ENCODE data around the gene NHERF2. TPM values are rescaled to one million over a fixed set of nuclear protein-coding genes. Genes with fewer than 3 reads are reported as not detected.

The NHERF2 gene
- polyA plus RNA-seq, 2 donors, result 26.3 to 36.1 TPM

- Histone ChIP-seq H3K27me3 (ENCODE audit: control insufficient read depth in 1 of 2, insufficient read depth in 2 of 2, low read length in 2 of 2) (no peaks in the 10 kb centered on the region), H3K4me1 (ENCODE audit: control insufficient read depth in 2 of 2, insufficient read depth in 2 of 2, low read length in 1 of 2) (no peaks in the 10 kb centered on the region), H3K36me3 (ENCODE audit: control insufficient read depth in 2 of 2, insufficient read depth in 2 of 2, low read length in 1 of 2) (peaks cover 10 to 45% of the 10 kb centered on the region in 2 donors), H3K4me3 (ENCODE audit: low read depth in 1 of 2, low read length in 2 of 2) (no peak overlapping the region), H3K27ac (ENCODE audit: low read depth in 2 of 2, low read length in 1 of 2) (no peak overlapping the region), H3K9me3 (ENCODE audit: control insufficient read depth in 2 of 2, insufficient read depth in 1 of 2, low read depth in 1 of 2, low read length in 1 of 2) (no peaks in the 10 kb centered on the region)
- 69 to 89% methylated on average over 29 of the region's 29 CpGs for WGBS, 2 donors
Observed at GRCh38 chr16:2054543-2055245, 28.0 kb downstream of the NHERF2 start.

DNA sequence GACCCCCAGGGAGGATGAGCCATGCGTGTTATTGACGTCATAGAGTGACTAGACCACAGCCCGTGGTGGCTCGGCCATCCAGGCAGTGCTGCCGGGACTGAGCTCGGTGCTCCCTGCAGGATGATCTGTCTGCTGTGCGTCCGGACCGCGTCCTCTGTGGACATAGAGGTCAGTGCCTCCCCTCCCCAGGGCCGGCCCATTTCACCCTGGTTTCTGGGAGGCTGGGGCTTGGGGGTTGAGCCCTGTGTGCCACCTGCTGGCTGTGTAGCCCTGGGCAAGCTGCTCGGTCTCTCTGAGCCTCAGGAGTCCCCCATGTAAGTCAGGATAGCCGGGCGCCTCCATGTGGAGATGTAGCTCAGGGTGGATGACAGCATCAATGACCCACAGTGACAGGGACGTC lies 29.4 kb downstream of the NHERF2 start:
- peaks cover 10 to 50% of the 10 kb centered on the region in 2 donors for H3K36me3 ChIP-seq (ENCODE audit: control insufficient read depth in 2 of 2, insufficient read depth in 2 of 2, low read length in 1 of 2)
- H3K27me3 ChIP-seq (ENCODE audit: control insufficient read depth in 1 of 2, insufficient read depth in 2 of 2, low read length in 2 of 2), result no peaks in the 10 kb centered on the region
- WGBS, 2 donors, result 76 to 82% methylated on average over 15 of the region's 15 CpGs
- no peaks in the 10 kb centered on the region for H3K9me3 ChIP-seq (ENCODE audit: control insufficient read depth in 2 of 2, insufficient read depth in 1 of 2, low read depth in 1 of 2, low read length in 1 of 2)
- no peaks in the 10 kb centered on the region for H3K4me1 ChIP-seq (ENCODE audit: control insufficient read depth in 2 of 2, insufficient read depth in 2 of 2, low read length in 1 of 2)
- no peak overlapping the region for H3K4me3 ChIP-seq (ENCODE audit: low read depth in 1 of 2, low read length in 2 of 2)
- H3K27ac ChIP-seq (ENCODE audit: low read depth in 2 of 2, low read length in 1 of 2), result no peak overlapping the region

GRCh38 chr16:2056681-2057407 lies 30.1 kb downstream of the NHERF2 start:
- no peaks in the 10 kb centered on the region for H3K9me3 ChIP-seq (ENCODE audit: control insufficient read depth in 2 of 2, insufficient read depth in 1 of 2, low read depth in 1 of 2, low read length in 1 of 2)
- 88 to 89% methylated on average over 19 of the region's 19 CpGs for WGBS, 2 donors
- H3K36me3 ChIP-seq (ENCODE audit: control insufficient read depth in 2 of 2, insufficient read depth in 2 of 2, low read length in 1 of 2), result peaks cover 10 to 53% of the 10 kb centered on the region in 2 donors
- H3K27me3 ChIP-seq (ENCODE audit: control insufficient read depth in 1 of 2, insufficient read depth in 2 of 2, low read length in 2 of 2), result no peaks in the 10 kb centered on the region
- no peaks in the 10 kb centered on the region for H3K4me1 ChIP-seq (ENCODE audit: control insufficient read depth in 2 of 2, insufficient read depth in 2 of 2, low read length in 1 of 2)
- H3K4me3 ChIP-seq (ENCODE audit: low read depth in 1 of 2, low read length in 2 of 2), result no peak overlapping the region
- no peak overlapping the region for H3K27ac ChIP-seq (ENCODE audit: low read depth in 2 of 2, low read length in 1 of 2)

DNA sequence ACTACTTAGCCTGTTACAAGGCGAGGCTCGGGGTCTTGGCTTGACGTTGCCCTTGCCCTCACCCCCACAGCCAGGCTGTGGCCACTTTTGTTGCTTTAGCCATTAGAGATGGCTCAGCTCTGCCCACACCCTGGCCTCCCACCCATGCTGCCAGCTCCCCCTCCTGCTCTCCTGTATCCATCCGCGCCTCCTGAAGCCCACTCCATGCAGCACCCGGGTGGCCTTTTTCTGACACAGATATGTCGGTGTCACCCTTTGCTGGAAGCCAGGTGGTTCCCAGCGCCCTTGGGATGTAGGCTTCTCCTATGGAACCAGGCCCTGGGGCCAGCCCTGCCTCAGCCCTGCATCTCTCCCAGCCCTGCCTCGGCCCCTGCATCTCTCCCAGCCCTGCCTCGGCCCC lies 30.7 kb downstream of the NHERF2 start:
- no peak overlapping the region for H3K4me3 ChIP-seq (ENCODE audit: low read depth in 1 of 2, low read length in 2 of 2)
- no peaks in the 10 kb centered on the region for H3K4me1 ChIP-seq (ENCODE audit: control insufficient read depth in 2 of 2, insufficient read depth in 2 of 2, low read length in 1 of 2)
- H3K36me3 ChIP-seq (ENCODE audit: control insufficient read depth in 2 of 2, insufficient read depth in 2 of 2, low read length in 1 of 2), result peaks cover 12 to 53% of the 10 kb centered on the region in 2 donors
- H3K27ac ChIP-seq (ENCODE audit: low read depth in 2 of 2, low read length in 1 of 2), result no peak overlapping the region
- H3K27me3 ChIP-seq (ENCODE audit: control insufficient read depth in 1 of 2, insufficient read depth in 2 of 2, low read length in 2 of 2), result no peaks in the 10 kb centered on the region
- 90 to 96% methylated on average over 9 to 10 of the region's 10 CpGs for WGBS, 2 donors
- no peaks in the 10 kb centered on the region for H3K9me3 ChIP-seq (ENCODE audit: control insufficient read depth in 2 of 2, insufficient read depth in 1 of 2, low read depth in 1 of 2, low read length in 1 of 2)

DNA sequence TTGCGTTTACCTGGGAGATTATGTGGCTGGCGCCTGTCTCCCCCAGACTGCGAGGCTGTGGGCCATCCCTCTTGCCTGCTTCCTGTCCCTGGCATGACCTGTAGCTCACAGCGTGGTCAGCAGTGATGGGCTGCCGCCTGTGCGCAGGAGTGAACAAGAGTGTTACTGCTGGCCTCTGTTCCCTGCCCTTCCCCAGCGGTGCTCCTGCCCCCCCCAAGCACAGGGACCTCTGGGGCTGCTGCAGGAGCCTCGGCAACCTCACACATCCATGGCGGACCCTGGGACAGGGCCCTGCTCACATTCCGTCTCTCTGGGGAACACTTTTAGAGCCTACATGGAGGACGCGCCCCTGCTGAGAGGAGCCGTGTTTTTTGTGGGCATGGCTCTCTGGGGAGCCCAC lies 31.7 kb downstream of the NHERF2 start:
- H3K36me3 ChIP-seq (ENCODE audit: control insufficient read depth in 2 of 2, insufficient read depth in 2 of 2, low read length in 1 of 2), result peaks cover 17 to 53% of the 10 kb centered on the region in 2 donors
- no peaks in the 10 kb centered on the region for H3K9me3 ChIP-seq (ENCODE audit: control insufficient read depth in 2 of 2, insufficient read depth in 1 of 2, low read depth in 1 of 2, low read length in 1 of 2)
- no peaks in the 10 kb centered on the region for H3K27me3 ChIP-seq (ENCODE audit: control insufficient read depth in 1 of 2, insufficient read depth in 2 of 2, low read length in 2 of 2)
- no peak overlapping the region for H3K27ac ChIP-seq (ENCODE audit: low read depth in 2 of 2, low read length in 1 of 2)
- H3K4me3 ChIP-seq (ENCODE audit: low read depth in 1 of 2, low read length in 2 of 2), result no peak overlapping the region
- H3K4me1 ChIP-seq (ENCODE audit: control insufficient read depth in 2 of 2, insufficient read depth in 2 of 2, low read length in 1 of 2), result no peaks in the 10 kb centered on the region
- WGBS, 2 donors, result 87 to 88% methylated on average over 13 of the region's 13 CpGs

DNA sequence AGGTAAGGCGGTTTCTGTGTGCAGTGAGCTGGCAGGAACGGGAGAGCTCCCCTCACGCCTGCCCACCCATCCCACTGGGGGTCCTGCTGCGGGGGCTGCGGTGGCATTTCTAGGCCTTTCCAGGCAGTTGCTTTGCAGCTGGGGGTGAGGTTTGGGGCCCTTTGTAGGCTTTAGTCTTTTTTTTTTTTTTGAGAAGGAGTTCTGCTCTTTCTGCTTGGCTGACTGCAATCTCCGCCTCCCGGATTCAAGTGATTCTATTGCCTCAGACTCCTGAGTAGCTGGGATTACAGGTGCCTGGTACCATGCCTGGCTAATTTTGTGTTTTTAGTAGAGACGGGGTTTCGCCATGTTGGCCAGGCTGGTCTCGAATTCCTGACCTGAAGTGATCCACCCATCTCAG lies 32.2 kb downstream of the NHERF2 start:
- H3K27ac ChIP-seq (ENCODE audit: low read depth in 2 of 2, low read length in 1 of 2), result no peak overlapping the region
- H3K27me3 ChIP-seq (ENCODE audit: control insufficient read depth in 1 of 2, insufficient read depth in 2 of 2, low read length in 2 of 2), result no peaks in the 10 kb centered on the region
- 95% methylated on average over 10 of the region's 10 CpGs for WGBS, 2 donors
- no peak overlapping the region for H3K4me3 ChIP-seq (ENCODE audit: low read depth in 1 of 2, low read length in 2 of 2)
- no peaks in the 10 kb centered on the region for H3K4me1 ChIP-seq (ENCODE audit: control insufficient read depth in 2 of 2, insufficient read depth in 2 of 2, low read length in 1 of 2)
- H3K9me3 ChIP-seq (ENCODE audit: control insufficient read depth in 2 of 2, insufficient read depth in 1 of 2, low read depth in 1 of 2, low read length in 1 of 2), result no peaks in the 10 kb centered on the region
- H3K36me3 ChIP-seq (ENCODE audit: control insufficient read depth in 2 of 2, insufficient read depth in 2 of 2, low read length in 1 of 2), result peaks cover 14 to 53% of the 10 kb centered on the region in 2 donors

GRCh38 chr16:2060346-2060745 lies 33.6 kb downstream of the NHERF2 start:
- Histone ChIP-seq H3K9me3 (ENCODE audit: control insufficient read depth in 2 of 2, insufficient read depth in 1 of 2, low read depth in 1 of 2, low read length in 1 of 2) (no peaks in the 10 kb centered on the region), H3K27ac (ENCODE audit: low read depth in 2 of 2, low read length in 1 of 2) (no peak overlapping the region), H3K36me3 (ENCODE audit: control insufficient read depth in 2 of 2, insufficient read depth in 2 of 2, low read length in 1 of 2) (peaks cover 17 to 61% of the 10 kb centered on the region in 2 donors), H3K4me1 (ENCODE audit: control insufficient read depth in 2 of 2, insufficient read depth in 2 of 2, low read length in 1 of 2) (no peaks in the 10 kb centered on the region), H3K27me3 (ENCODE audit: control insufficient read depth in 1 of 2, insufficient read depth in 2 of 2, low read length in 2 of 2) (no peaks in the 10 kb centered on the region), H3K4me3 (ENCODE audit: low read depth in 1 of 2, low read length in 2 of 2) (no peak overlapping the region)
- WGBS, 2 donors, result 89 to 90% methylated on average over 16 to 17 of the region's 17 CpGs

- Histone ChIP-seq H3K36me3 (ENCODE audit: control insufficient read depth in 2 of 2, insufficient read depth in 2 of 2, low read length in 1 of 2) (peaks cover 17 to 65% of the 10 kb centered on the region in 2 donors), H3K4me3 (ENCODE audit: low read depth in 1 of 2, low read length in 2 of 2) (no peak overlapping the region), H3K9me3 (ENCODE audit: control insufficient read depth in 2 of 2, insufficient read depth in 1 of 2, low read depth in 1 of 2, low read length in 1 of 2) (no peaks in the 10 kb centered on the region), H3K27me3 (ENCODE audit: control insufficient read depth in 1 of 2, insufficient read depth in 2 of 2, low read length in 2 of 2) (no peaks in the 10 kb centered on the region), H3K27ac (ENCODE audit: low read depth in 2 of 2, low read length in 1 of 2) (no peak overlapping the region), H3K4me1 (ENCODE audit: control insufficient read depth in 2 of 2, insufficient read depth in 2 of 2, low read length in 1 of 2) (no peaks in the 10 kb centered on the region)
- WGBS, 2 donors, result 94 to 96% methylated on average over 17 to 18 of the region's 18 CpGs
Observed at GRCh38 chr16:2061023-2061422, 34.3 kb downstream of the NHERF2 start.

- 93% methylated on average over 13 of the region's 13 CpGs for WGBS, 2 donors
- no peak overlapping the region for H3K27ac ChIP-seq (ENCODE audit: low read depth in 2 of 2, low read length in 1 of 2)
- peaks cover 20 to 65% of the 10 kb centered on the region in 2 donors for H3K36me3 ChIP-seq (ENCODE audit: control insufficient read depth in 2 of 2, insufficient read depth in 2 of 2, low read length in 1 of 2)
- no peaks in the 10 kb centered on the region for H3K9me3 ChIP-seq (ENCODE audit: control insufficient read depth in 2 of 2, insufficient read depth in 1 of 2, low read depth in 1 of 2, low read length in 1 of 2)
- H3K27me3 ChIP-seq (ENCODE audit: control insufficient read depth in 1 of 2, insufficient read depth in 2 of 2, low read length in 2 of 2), result no peaks in the 10 kb centered on the region
- H3K4me1 ChIP-seq (ENCODE audit: control insufficient read depth in 2 of 2, insufficient read depth in 2 of 2, low read length in 1 of 2), result no peaks in the 10 kb centered on the region
- H3K4me3 ChIP-seq (ENCODE audit: low read depth in 1 of 2, low read length in 2 of 2), result no peak overlapping the region
Observed at GRCh38 chr16:2061526-2061925, 34.8 kb downstream of the NHERF2 start.
